HAP-1 (cell line): Measurements from ENCODE around the gene EEFSEC.
A peak's percentile ranks its signal among the peaks of the same experiment; 100 is the strongest.

Experiments used
- DNase-seq, 2 experiments: peaks; one replicate each; pipeline ENCODE4 v3.0.0-alpha.2; 2016 to 2020; ENCODE audit warnings: low spot score in 2 of 2
- H3K27me3 ChIP-seq: fragments of 250-450 bp; sonication (Bioruptor Pico); 2 replicates; pipeline ENCODE4 v1.5.1; 2020; ENCODE audit warnings: low read depth, mild to moderate bottlenecking, moderate library complexity
- H3K36me3 ChIP-seq: fragments of 250-450 bp; sonication (Bioruptor Pico); replicated peaks from 2 replicates; pipeline ENCODE4 v1.5.1; 2020; ENCODE audit warnings: mild to moderate bottlenecking
- H3K4me1 ChIP-seq: fragments of 250-450 bp; sonication (Bioruptor Pico); 2 replicates; pipeline ENCODE4 v1.5.1; 2020; ENCODE audit warnings: mild to moderate bottlenecking
- H3K4me3 ChIP-seq: fragments of 250-450 bp; sonication (Bioruptor Pico); 2 replicates; pipeline ENCODE4 v1.5.1; 2020; ENCODE audit warnings: mild to moderate bottlenecking, moderate library complexity
- H3K9me3 ChIP-seq: fragments of 250-450 bp; sonication (Bioruptor Pico); 2 replicates; pipeline ENCODE4 v1.5.1; 2020; ENCODE audit warnings: mild to moderate bottlenecking, moderate library complexity
- in situ Hi-C: fragments of 300-500 bp; cut with MboI; formaldehyde crosslinking; loops from 3 replicates; pipeline ENCODE4 v1.14.3; 2020; ENCODE audit warnings: low sequenced_read_pairs, inconsistent platforms, mixed read lengths

The EEFSEC gene

DNA sequence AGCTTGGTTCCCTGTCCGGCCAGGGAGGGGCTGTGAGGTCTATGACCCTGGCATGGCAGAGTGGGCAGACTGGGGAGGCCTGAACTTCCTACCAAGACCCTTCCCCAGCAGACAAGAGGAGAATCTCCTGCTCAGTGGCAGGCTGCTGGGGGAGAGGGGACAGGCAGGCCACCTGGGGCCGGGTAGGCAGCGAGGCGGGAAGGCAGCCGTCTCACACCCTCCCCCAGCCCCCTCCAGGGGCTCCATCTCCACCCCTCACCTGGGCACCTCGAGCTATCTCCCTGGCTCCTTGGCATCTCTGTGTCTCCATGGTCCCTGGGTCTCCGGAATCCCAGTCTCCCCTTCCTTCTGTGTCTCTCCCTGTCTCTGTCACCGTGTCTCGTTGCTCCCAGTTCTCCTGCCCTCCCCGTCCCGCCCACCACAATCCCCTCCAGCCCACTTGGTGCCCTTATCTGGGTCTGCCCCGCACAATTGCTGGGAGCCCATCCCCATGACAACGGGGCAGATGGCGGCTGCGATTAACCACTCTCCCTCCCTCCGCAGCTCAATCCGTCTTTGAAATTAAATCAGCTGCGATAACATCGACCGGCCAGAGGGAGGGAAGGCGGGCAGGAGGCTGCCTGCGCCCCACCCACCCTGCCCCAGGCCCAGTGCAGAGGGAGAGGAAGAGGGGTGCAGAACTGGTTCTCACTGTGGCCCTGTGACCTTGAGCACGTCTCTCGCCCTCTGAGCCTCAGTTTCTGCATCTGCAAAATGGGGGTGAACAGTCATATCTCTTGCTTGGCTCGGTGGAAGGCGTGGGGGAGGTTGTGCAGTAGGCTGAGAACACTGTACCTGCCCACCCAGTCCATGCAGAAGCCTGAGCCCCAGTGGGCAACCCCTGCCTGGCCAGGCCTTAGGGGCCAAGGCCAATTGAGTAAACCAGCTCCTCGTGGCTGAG is 303.8 kb downstream of the EEFSEC start:
- H3K4me1 ChIP-seq: no peaks in the 10 kb centered on the region
- no peak overlapping the region for H3K4me3 ChIP-seq
- no peaks in the 10 kb centered on the region for H3K36me3 ChIP-seq
- H3K27me3 ChIP-seq: peaks cover 3% of the 10 kb centered on the region; the same call in 1 of the 2 replicates
- no peaks in the 10 kb centered on the region for H3K9me3 ChIP-seq
- DNase-seq: peak in 1 of 2 experiments; percentile 53
- in situ Hi-C loops: no loop called here

- no peak for DNase-seq
- in situ Hi-C loops: no loop called here
- H3K9me3 ChIP-seq: no peaks in the 10 kb centered on the region
- H3K4me3 ChIP-seq: no peak overlapping the region
- peaks cover 3% of the 10 kb centered on the region; the same call in 1 of the 2 replicates for H3K27me3 ChIP-seq
- H3K36me3 ChIP-seq: no peaks in the 10 kb centered on the region
- no peaks in the 10 kb centered on the region for H3K4me1 ChIP-seq
Measured at GRCh38 chr3:128457937-128458336, 304.7 kb downstream of the EEFSEC start.
